Stomach smooth muscle (tissue), 2 donors: ENCODE data around the gene ARID4B.
"Not testable (repeated sequence)": the region's sequence is repeated elsewhere in the genome, so short reads cannot be mapped to it uniquely, and the experiment has no call there.

Source experiments
- H3K27ac ChIP-seq: one replicate; pipeline ENCODE4 v1.7.0; 2013; ENCODE audit warnings: mild to moderate bottlenecking, low read length, inconsistent platforms
- H3K27me3 ChIP-seq, 2 donors: one replicate each; pipeline ENCODE4 v1.7.0; 2013; ENCODE audit warnings: low read length in 2 of 2; ENCODE audit not compliant: insufficient read depth in 2 of 2, control insufficient read depth in 1 of 2
- H3K36me3 ChIP-seq, 2 donors: one replicate each; pipeline ENCODE4 v1.7.0; 2013; ENCODE audit warnings: low read length in 2 of 2; ENCODE audit not compliant: control insufficient read depth in 2 of 2, insufficient read depth in 2 of 2
- H3K4me1 ChIP-seq: one replicate; pipeline ENCODE4 v1.7.0; 2013; ENCODE audit warnings: low read length; ENCODE audit not compliant: control insufficient read depth, insufficient read depth
- H3K4me3 ChIP-seq, 2 donors: one replicate each; pipeline ENCODE4 v1.7.0; 2013; ENCODE audit warnings: low read length in 2 of 2
- H3K9ac ChIP-seq, 2 donors: one replicate each; pipeline ENCODE4 v1.7.0; 2013; ENCODE audit warnings: low read length in 2 of 2, mild to moderate bottlenecking in 1 of 2
- H3K9me3 ChIP-seq, 2 donors: one replicate each; pipeline ENCODE4 v1.7.0; 2013; ENCODE audit warnings: low read length in 2 of 2; ENCODE audit not compliant: control insufficient read depth in 2 of 2
- donor health status: healthy.
- donor health status: Pancreatic carcinoma.

Gene ARID4B

DNA sequence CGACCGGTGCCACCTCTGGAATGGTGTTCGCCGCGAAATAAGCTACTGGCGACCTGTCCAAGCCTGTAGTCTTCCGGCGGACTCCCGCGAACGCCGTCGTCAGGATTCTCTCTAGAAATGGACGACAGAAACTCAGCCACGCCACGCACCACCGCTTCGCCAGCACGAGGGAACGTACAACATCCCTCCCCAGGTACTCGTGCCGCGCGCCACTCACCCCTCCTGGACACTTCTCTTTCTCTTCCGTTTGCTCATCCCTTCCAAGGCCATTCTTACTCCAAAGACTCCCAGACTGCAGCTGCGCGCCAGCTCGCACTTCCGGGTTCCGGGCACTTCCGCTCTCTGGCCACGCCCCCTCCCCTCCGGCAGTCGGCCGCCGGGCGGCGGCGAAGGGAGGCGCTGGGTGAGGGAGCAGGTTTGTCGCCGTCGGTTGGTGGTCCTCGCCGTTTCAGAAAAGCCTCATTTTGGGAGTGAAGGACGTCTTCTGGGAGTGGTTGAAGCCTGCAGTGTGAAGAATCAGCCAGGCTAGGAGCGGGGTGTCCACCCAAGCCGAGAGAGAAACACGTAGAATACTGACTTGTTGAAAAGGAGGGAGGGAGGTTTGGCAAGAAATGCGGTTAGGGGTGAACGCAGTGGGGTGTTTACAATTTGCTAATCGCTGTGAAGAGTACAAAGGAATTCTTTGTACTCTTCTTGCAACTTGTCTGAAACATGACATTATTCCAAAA lies 166.9 kb downstream of the ARID4B start, which contains the start of gene RBM34:
TSS of gene RBM34 (minus strand) at position 294 of the 728 bp plus-strand sequence. CDS start at position 270, 24 bp downstream.
- Histone ChIP-seq H3K27ac (peak within 1 kb of the TSS; percentile 83), H3K36me3 (peaks cover 10 to 16% of the 10 kb centered on the region in 2 donors), H3K4me3 (peak within 1 kb of the TSS; percentile 84 to 99), H3K9me3 (no peaks in the 10 kb centered on the region), H3K9ac (peak within 1 kb of the TSS; percentile 79 to 97), H3K27me3 (no peaks in the 10 kb centered on the region), H3K4me1 (peaks cover 4% of the 10 kb centered on the region)

DNA sequence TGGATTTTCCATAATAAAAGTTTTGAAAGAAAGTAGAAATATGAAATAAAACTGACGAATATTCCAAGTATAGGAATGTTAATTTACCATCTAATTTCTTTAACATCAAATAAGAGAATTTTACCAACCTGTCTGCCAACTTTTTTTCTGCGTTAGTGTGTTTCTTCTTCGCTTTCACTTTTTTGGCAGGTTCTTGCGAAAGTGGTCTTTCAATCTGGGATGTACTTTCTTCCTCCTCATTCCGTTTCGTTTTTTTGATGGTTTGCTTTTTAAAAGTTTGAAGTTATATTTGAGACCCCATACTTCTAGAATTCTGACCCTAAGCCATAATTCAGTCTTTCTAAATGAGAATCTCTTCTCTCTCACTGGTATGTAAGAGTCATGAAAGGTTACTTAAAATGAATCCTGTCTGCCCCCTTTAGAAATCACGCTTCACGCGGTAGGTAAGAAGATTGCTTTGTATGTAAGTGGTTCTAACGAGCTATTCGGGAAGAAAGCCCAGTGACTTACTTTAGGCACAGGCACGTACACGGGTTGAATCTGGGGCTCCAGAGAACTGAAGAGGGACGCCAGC lies 167.5 kb downstream of the ARID4B start:
- H3K4me3 ChIP-seq, result peak overlapping the region; percentile 84 to 99
- H3K27me3 ChIP-seq, result no peaks in the 10 kb centered on the region
- peak overlapping the region; percentile 83 for H3K27ac ChIP-seq
- no peaks in the 10 kb centered on the region for H3K9me3 ChIP-seq
- peaks cover 10 to 16% of the 10 kb centered on the region in 2 donors for H3K36me3 ChIP-seq
- peak overlapping the region; percentile 79 to 97 for H3K9ac ChIP-seq
- peaks cover 4% of the 10 kb centered on the region for H3K4me1 ChIP-seq

DNA sequence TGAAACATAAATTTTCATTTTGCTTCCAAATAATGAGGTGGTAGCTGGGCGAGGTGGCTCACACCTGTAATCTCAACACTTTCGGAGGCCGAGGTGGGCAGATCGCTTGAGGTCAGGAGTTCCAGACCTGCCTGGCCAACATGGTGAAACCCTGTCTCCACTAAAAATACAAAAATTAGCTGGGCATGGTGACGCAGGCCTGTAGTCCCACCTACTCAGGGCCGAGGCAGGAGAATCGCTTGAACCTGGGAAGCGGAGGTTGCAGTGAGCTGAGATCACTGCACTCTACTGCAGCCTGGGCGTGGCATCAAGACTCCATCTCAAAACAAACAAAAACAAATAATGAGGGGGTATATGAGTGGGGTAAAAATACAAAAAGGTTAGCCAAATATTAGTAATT lies 168.0 kb downstream of the ARID4B start:
- Histone ChIP-seq H3K9ac (peak overlapping the region in 1 of 2 donors; percentile 79), H3K4me3 (peak overlapping the region in 1 of 2 donors; percentile 84), H3K36me3 (peaks cover 10 to 16% of the 10 kb centered on the region in 2 donors)
- not testable (repeated sequence) for H3K27me3 ChIP-seq, H3K27ac ChIP-seq, H3K9me3 ChIP-seq, H3K4me1 ChIP-seq

- H3K27ac ChIP-seq, H3K4me3 ChIP-seq, H3K9me3 ChIP-seq, H3K4me1 ChIP-seq, H3K27me3 ChIP-seq, H3K9ac ChIP-seq: not testable (repeated sequence)
- H3K36me3 ChIP-seq, result peaks cover 15 to 18% of the 10 kb centered on the region in 2 donors
These were observed 168.7 kb downstream of the ARID4B start for GRCh38 chr1:235159284-235159683.

DNA sequence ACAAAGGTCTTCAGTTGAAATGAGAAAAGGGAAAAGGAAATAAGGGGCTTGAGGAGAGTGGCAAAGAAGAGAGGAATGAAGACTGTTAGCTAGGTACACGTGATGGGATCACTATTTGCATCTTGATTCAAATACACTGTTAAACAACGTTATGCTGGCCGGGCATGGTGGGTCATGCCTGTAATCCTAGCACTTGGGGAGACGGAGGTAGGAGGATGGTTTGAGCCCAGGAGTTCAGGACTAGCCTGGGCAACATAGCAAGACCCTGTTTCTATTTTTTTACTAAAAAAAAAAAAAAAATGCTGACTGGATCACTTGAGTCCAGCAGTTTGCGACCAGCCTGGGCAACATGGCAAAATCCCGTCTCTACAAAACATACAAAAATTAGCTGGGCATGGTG lies 169.3 kb downstream of the ARID4B start:
- no peaks in the 10 kb centered on the region for H3K27me3 ChIP-seq
- no peak overlapping the region for H3K9ac ChIP-seq
- no peak overlapping the region for H3K4me3 ChIP-seq
- peaks cover 18 to 20% of the 10 kb centered on the region in 2 donors for H3K36me3 ChIP-seq
- H3K4me1 ChIP-seq, result peaks cover 4% of the 10 kb centered on the region
- H3K27ac ChIP-seq, result no peak overlapping the region
- no peaks in the 10 kb centered on the region for H3K9me3 ChIP-seq

GRCh38 chr1:235157150-235157549 lies 170.8 kb downstream of the ARID4B start:
- Histone ChIP-seq H3K27me3 (no peaks in the 10 kb centered on the region), H3K9ac (no peak overlapping the region)

GRCh38 chr1:235156740-235157139 lies 171.2 kb downstream of the ARID4B start:
- peaks cover 22 to 28% of the 10 kb centered on the region in 2 donors for H3K36me3 ChIP-seq
- no peak overlapping the region for H3K27ac ChIP-seq
- H3K27me3 ChIP-seq, result no peaks in the 10 kb centered on the region
- peaks cover 4% of the 10 kb centered on the region for H3K4me1 ChIP-seq
- H3K9ac ChIP-seq, result no peak overlapping the region
- H3K4me3 ChIP-seq, result no peak overlapping the region
- H3K9me3 ChIP-seq, result no peaks in the 10 kb centered on the region

More at GRCh38 chr1:235157150-235157549, 170.8 kb downstream of the ARID4B start:
- no peaks in the 10 kb centered on the region for H3K9me3 ChIP-seq
- no peak overlapping the region for H3K4me3 ChIP-seq
- H3K36me3 ChIP-seq, result peaks cover 22 to 26% of the 10 kb centered on the region in 2 donors
- H3K4me1 ChIP-seq, result peaks cover 4% of the 10 kb centered on the region
- H3K27ac ChIP-seq, result no peak overlapping the region

GRCh38 chr1:235156265-235156664 lies 171.7 kb downstream of the ARID4B start:
- Histone ChIP-seq H3K4me3 (no peak overlapping the region), H3K36me3 (peaks cover 26 to 32% of the 10 kb centered on the region in 2 donors), H3K9me3 (no peaks in the 10 kb centered on the region), H3K4me1 (peaks cover 4% of the 10 kb centered on the region), H3K9ac (no peak overlapping the region), H3K27ac (no peak overlapping the region), H3K27me3 (no peaks in the 10 kb centered on the region)

- Histone ChIP-seq H3K27me3 (no peaks in the 10 kb centered on the region), H3K27ac (no peak overlapping the region), H3K4me1 (no peaks in the 10 kb centered on the region), H3K4me3 (no peak overlapping the region), H3K9ac (no peak overlapping the region), H3K36me3 (peaks cover 32 to 36% of the 10 kb centered on the region in 2 donors), H3K9me3 (no peaks in the 10 kb centered on the region)
These were observed 175.7 kb downstream of the ARID4B start for GRCh38 chr1:235152235-235152634.

GRCh38 chr1:235151033-235151432 lies 176.9 kb downstream of the ARID4B start:
- Histone ChIP-seq H3K27ac (no peak overlapping the region), H3K4me1 (no peaks in the 10 kb centered on the region), H3K27me3 (no peaks in the 10 kb centered on the region), H3K9me3 (no peaks in the 10 kb centered on the region), H3K4me3 (no peak overlapping the region), H3K36me3 (peaks cover 29 to 31% of the 10 kb centered on the region in 2 donors), H3K9ac (no peak overlapping the region)

- Histone ChIP-seq H3K4me1 (no peaks in the 10 kb centered on the region), H3K9me3 (no peaks in the 10 kb centered on the region), H3K4me3 (no peak overlapping the region), H3K36me3 (peaks cover 32 to 35% of the 10 kb centered on the region in 2 donors), H3K9ac (no peak overlapping the region), H3K27ac (no peak overlapping the region), H3K27me3 (no peaks in the 10 kb centered on the region)
These were observed 178.2 kb downstream of the ARID4B start for GRCh38 chr1:235149824-235150223.
